Measurements from ENCODE around the gene SLC6A4. TPM values are rescaled to one million over a fixed set of nuclear protein-coding genes. Genes with fewer than 3 reads are reported as not detected.

The SLC6A4 gene
- total and polyA plus RNA-seq, 2 donors from 2014 or later = 0.94 to 1.1 TPM

DNA sequence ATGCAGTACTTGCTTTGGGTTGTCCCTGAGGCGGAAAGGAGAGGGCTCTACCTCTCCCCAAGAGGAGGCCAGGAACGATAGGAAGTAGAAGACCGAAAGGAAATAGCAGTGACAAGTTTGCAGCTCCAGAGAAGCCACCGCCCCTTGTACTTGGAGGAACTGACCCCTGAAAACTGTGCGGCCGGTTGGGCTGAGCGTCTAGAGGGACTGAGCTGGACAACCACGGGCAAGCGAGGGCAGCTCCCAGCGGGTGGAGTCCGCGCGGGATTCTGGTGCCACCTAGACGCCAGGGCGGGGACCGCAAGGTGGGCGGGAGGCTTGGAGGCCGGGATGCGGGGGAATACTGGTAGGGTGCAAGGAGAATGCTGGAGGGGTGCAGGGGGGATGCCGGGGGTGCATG, 1.3 kb upstream of the SLC6A4 start:
- no peak for FAIRE-seq
- no peaks in the 10 kb centered on the region for H3K36me3 ChIP-seq (ENCODE audit: control insufficient read depth in 2 of 3, insufficient read depth in 3 of 3, low read length in 3 of 3)
- peaks cover 0 to 6% (median 0%) of the 10 kb centered on the region in 3 donors for H3K4me1 ChIP-seq (ENCODE audit: control insufficient read depth in 2 of 3, insufficient read depth in 2 of 3, low read depth in 1 of 3, low read length in 3 of 3)
- no peak overlapping the region for H3K27ac ChIP-seq (ENCODE audit: low read depth in 2 of 2, low read length in 2 of 2)
- intact Hi-C loops (cut with DNase I) = no loop called here
- peak overlapping the region in 1 of 3 donors; percentile 21 for H3K4me3 ChIP-seq (ENCODE audit: low read length in 3 of 3)
- no peak overlapping the region for H3K9ac ChIP-seq (ENCODE audit: low read length in 3 of 3)
- TF ChIP-seq, protein P1, sequence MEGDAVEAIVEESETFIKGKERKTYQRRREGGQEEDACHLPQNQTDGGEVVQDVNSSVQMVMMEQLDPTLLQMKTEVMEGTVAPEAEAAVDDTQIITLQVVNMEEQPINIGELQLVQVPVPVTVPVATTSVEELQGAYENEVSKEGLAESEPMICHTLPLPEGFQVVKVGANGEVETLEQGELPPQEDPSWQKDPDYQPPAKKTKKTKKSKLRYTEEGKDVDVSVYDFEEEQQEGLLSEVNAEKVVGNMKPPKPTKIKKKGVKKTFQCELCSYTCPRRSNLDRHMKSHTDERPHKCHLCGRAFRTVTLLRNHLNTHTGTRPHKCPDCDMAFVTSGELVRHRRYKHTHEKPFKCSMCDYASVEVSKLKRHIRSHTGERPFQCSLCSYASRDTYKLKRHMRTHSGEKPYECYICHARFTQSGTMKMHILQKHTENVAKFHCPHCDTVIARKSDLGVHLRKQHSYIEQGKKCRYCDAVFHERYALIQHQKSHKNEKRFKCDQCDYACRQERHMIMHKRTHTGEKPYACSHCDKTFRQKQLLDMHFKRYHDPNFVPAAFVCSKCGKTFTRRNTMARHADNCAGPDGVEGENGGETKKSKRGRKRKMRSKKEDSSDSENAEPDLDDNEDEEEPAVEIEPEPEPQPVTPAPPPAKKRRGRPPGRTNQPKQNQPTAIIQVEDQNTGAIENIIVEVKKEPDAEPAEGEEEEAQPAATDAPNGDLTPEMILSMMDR (IDR thresholded peaks at IDR 0.05; ENCODE audit: borderline replicate concordance, extremely low read depth, insufficient read depth) = peak; percentile 36
- peak; percentile 83 to 91 (median 83) for DNase-seq
- H3K27me3 ChIP-seq (ENCODE audit: control insufficient read depth, insufficient read depth, low read length) = peaks cover 6% of the 10 kb centered on the region
- no peaks in the 10 kb centered on the region for H3K9me3 ChIP-seq (ENCODE audit: control insufficient read depth in 2 of 3, insufficient read depth in 1 of 3, low read length in 3 of 3)

DNA sequence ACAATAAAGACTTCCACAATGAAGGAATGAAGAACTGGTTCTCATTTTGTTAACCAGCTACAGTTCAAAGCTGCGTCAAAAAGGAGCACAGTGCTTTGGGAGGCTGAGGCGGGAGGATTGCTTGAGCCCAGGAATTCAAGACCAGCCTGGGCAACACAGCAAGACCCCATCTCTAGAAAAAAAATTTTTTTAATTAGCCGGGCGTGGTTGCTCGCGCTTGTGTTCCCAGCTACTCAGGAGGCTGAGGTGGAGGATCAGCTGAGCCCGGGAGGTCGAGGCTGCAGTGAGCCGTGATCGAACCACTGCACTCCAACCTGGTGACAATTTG, 764 bp upstream of the SLC6A4 start:
- Histone ChIP-seq H3K27ac (ENCODE audit: low read depth in 2 of 2, low read length in 2 of 2) (no peak overlapping the region), H3K4me3 (ENCODE audit: low read length in 3 of 3) (peak overlapping the region; percentile 14 to 62 (median 40)), H3K9me3 (ENCODE audit: control insufficient read depth in 2 of 3, insufficient read depth in 1 of 3, low read length in 3 of 3) (no peaks in the 10 kb centered on the region), H3K27me3 (ENCODE audit: control insufficient read depth, insufficient read depth, low read length) (peaks cover 6% of the 10 kb centered on the region), H3K36me3 (ENCODE audit: control insufficient read depth in 2 of 3, insufficient read depth in 3 of 3, low read length in 3 of 3) (no peaks in the 10 kb centered on the region), H3K9ac (ENCODE audit: low read length in 3 of 3) (no peak overlapping the region), H3K4me1 (ENCODE audit: control insufficient read depth in 2 of 3, insufficient read depth in 2 of 3, low read depth in 1 of 3, low read length in 3 of 3) (peaks cover 0 to 6% (median 0%) of the 10 kb centered on the region in 3 donors)
- no peak for FAIRE-seq
- intact Hi-C loops (cut with DNase I) = no loop called here
- no peak for DNase-seq
- TF ChIP-seq, protein P1 (IDR thresholded peaks at IDR 0.05; ENCODE audit: borderline replicate concordance, extremely low read depth, insufficient read depth) = no peak

DNA sequence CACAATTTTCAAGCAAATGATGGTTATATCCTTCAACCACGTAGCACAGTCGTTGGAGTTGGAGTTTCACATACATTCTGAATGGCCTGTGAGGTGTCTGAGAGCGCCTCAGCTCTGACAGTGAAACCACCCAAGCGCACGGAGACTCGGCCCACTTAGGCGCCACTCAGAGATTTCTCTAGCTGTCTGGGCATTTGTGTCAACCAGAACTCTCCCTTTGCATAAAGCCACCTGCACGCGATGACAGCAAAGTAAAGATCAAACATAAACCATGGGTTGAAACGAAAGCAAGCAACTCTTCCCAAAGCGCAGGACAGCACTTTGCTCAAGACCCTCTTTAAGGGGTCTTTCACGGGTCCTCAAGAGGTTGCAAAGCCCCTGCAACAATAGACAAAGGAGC, 533 bp downstream of the SLC6A4 start:
- no peak overlapping the region for H3K27ac ChIP-seq (ENCODE audit: low read depth in 2 of 2, low read length in 2 of 2)

More for the DNA sequence above, 533 bp downstream of the SLC6A4 start:
- intact Hi-C loops (cut with DNase I) = no loop called here
- FAIRE-seq (no peak), DNase-seq (peak in 3 of 5 donors; percentile 21 to 62 (median 58))
- no peaks in the 10 kb centered on the region for H3K36me3 ChIP-seq (ENCODE audit: control insufficient read depth in 2 of 3, insufficient read depth in 3 of 3, low read length in 3 of 3)
- H3K4me1 ChIP-seq (ENCODE audit: control insufficient read depth in 2 of 3, insufficient read depth in 2 of 3, low read depth in 1 of 3, low read length in 3 of 3) = peaks cover 0 to 6% (median 0%) of the 10 kb centered on the region in 3 donors
- peak overlapping the region in 1 of 3 donors; percentile 62 for H3K4me3 ChIP-seq (ENCODE audit: low read length in 3 of 3)
- no peaks in the 10 kb centered on the region for H3K9me3 ChIP-seq (ENCODE audit: control insufficient read depth in 2 of 3, insufficient read depth in 1 of 3, low read length in 3 of 3)
- peaks cover 6% of the 10 kb centered on the region for H3K27me3 ChIP-seq (ENCODE audit: control insufficient read depth, insufficient read depth, low read length)
- no peak overlapping the region for H3K9ac ChIP-seq (ENCODE audit: low read length in 3 of 3)
- TF ChIP-seq, protein P1 (IDR thresholded peaks at IDR 0.05; ENCODE audit: borderline replicate concordance, extremely low read depth, insufficient read depth) = no peak
